MM.1S (cell line): ENCODE data around the gene RTN3.

Source experiments
- DNase-seq: peaks from one replicate; pipeline ENCODE4 v3.0.0-alpha.2; 2015
- H2AFZ ChIP-seq: fragments of 300-600 bp; sonication (generic); 2 replicates; pipeline ENCODE4 v1.6.0; 2016; ENCODE audit warnings: antibody characterized with exemption, low read length
- H3F3A ChIP-seq: fragments of 300-600 bp; sonication (generic); 2 replicates; pipeline ENCODE4 v1.6.1; 2016; ENCODE audit warnings: mild to moderate bottlenecking, antibody characterized with exemption, low read length, moderate library complexity, mixed read lengths; ENCODE audit not compliant: insufficient read depth
- H3K27ac ChIP-seq: fragments of 300-600 bp; sonication (generic); 2 replicates; pipeline ENCODE4 v1.5.1; 2016; ENCODE audit warnings: mild to moderate bottlenecking, low read length
- H3K27me3 ChIP-seq: fragments of 300-600 bp; sonication (generic); replicated peaks from 2 replicates; pipeline ENCODE4 v1.6.0; 2016; ENCODE audit warnings: low read length; ENCODE audit not compliant: insufficient read depth
- H3K36me3 ChIP-seq: fragments of 300-600 bp; sonication (generic); replicated peaks from 2 replicates; pipeline ENCODE4 v1.6.1; 2016; ENCODE audit warnings: mild to moderate bottlenecking, low read length, mixed read lengths; ENCODE audit not compliant: insufficient read depth
- H3K4me1 ChIP-seq: fragments of 300-600 bp; sonication (generic); 2 replicates; pipeline ENCODE4 v1.6.1; 2016; ENCODE audit warnings: low read length, mixed read lengths
- H3K4me2 ChIP-seq: fragments of 300-600 bp; sonication (generic); 2 replicates; pipeline ENCODE4 v1.6.0; 2016; ENCODE audit warnings: low read depth, low read length
- H3K4me3 ChIP-seq: fragments of 300-600 bp; sonication (generic); 2 replicates; pipeline ENCODE4 v1.5.1; 2016; ENCODE audit warnings: low read length, mixed read lengths
- H3K79me2 ChIP-seq: fragments of 300-600 bp; sonication (generic); 2 replicates; pipeline ENCODE4 v1.6.1; 2016; ENCODE audit warnings: mixed run types, low read length, mixed read lengths
- H3K9ac ChIP-seq: fragments of 300-600 bp; sonication (generic); 2 replicates; pipeline ENCODE4 v1.6.1; 2016; ENCODE audit warnings: low read length, mixed read lengths
- H3K9me2 ChIP-seq: fragments of 300-600 bp; sonication (generic); replicated peaks from 2 replicates; pipeline ENCODE4 v1.6.1; 2016; ENCODE audit warnings: mild to moderate bottlenecking, low read length, mixed read lengths; ENCODE audit not compliant: insufficient read depth
- H3K9me3 ChIP-seq: fragments of 300-600 bp; sonication (generic); replicated peaks from 2 replicates; pipeline ENCODE4 v1.6.1; 2016; ENCODE audit warnings: mild to moderate bottlenecking, low read length, mixed read lengths; ENCODE audit not compliant: insufficient read depth
- H4K20me1 ChIP-seq: fragments of 300-600 bp; sonication (generic); 2 replicates; pipeline ENCODE4 v1.6.1; 2016; ENCODE audit warnings: mild to moderate bottlenecking, low read length, moderate library complexity, mixed read lengths; ENCODE audit not compliant: insufficient read depth
- CTCF ChIP-seq: fragments of 300-600 bp; sonication (generic); IDR thresholded peaks from 2 replicates; pipeline ENCODE4 v1.5.1; 2016; ENCODE audit warnings: antibody characterized with exemption, low read length, mixed read lengths
- EZH2 ChIP-seq: fragments of 300-600 bp; sonication (generic); optimal IDR thresholded peaks from 2 replicates; pipeline ENCODE3; 2017; ENCODE audit warnings: low read depth, mild to moderate bottlenecking, antibody characterized with exemption, low read length, mixed read lengths
- EZH2phosphoT487 ChIP-seq: fragments of 300-600 bp; sonication (generic); IDR thresholded peaks from 2 replicates; pipeline ENCODE4 v1.6.1; 2018; ENCODE audit warnings: antibody characterized with exemption, low read length

RTN3 gene

GRCh38 chr11:63719001-63719400, 37.7 kb downstream of the RTN3 start:
- TF ChIP-seq EZH2phosphoT487 (no peak), EZH2 (no peak)
- DNase-seq: no peak
- Histone ChIP-seq H3F3A (no peaks in the 10 kb centered on the region), H3K9me2 (no peaks in the 10 kb centered on the region), H4K20me1 (no peaks in the 10 kb centered on the region; the same call in 1 of the 2 replicates), H3K9ac (no peak overlapping the region), H3K4me3 (no peak overlapping the region), H3K4me1 (no peaks in the 10 kb centered on the region), H3K36me3 (no peaks in the 10 kb centered on the region), H2AFZ (no peak overlapping the region), H3K4me2 (no peak overlapping the region), H3K9me3 (no peaks in the 10 kb centered on the region), H3K79me2 (peaks cover 56% of the 10 kb centered on the region), H3K27me3 (no peaks in the 10 kb centered on the region), H3K27ac (no peak overlapping the region)

GRCh38 chr11:63719987-63720386, 38.7 kb downstream of the RTN3 start:
- Histone ChIP-seq H3K9ac (no peak overlapping the region), H4K20me1 (no peaks in the 10 kb centered on the region), H3K4me1 (no peaks in the 10 kb centered on the region), H3K4me2 (no peak overlapping the region), H3K9me3 (no peaks in the 10 kb centered on the region), H2AFZ (no peak overlapping the region), H3K27me3 (no peaks in the 10 kb centered on the region), H3K36me3 (no peaks in the 10 kb centered on the region), H3F3A (no peaks in the 10 kb centered on the region), H3K79me2 (peaks cover 54% of the 10 kb centered on the region), H3K27ac (no peak overlapping the region), H3K4me3 (no peak overlapping the region), H3K9me2 (no peaks in the 10 kb centered on the region)
- no peak for DNase-seq
- TF ChIP-seq EZH2phosphoT487 (no peak), EZH2 (no peak), CTCF (no peak)

GRCh38 chr11:63720611-63721010, 39.3 kb downstream of the RTN3 start:
- no peaks in the 10 kb centered on the region for H3K36me3 ChIP-seq
- H3K4me3 ChIP-seq: no peak overlapping the region
- H4K20me1 ChIP-seq: no peaks in the 10 kb centered on the region
- peaks cover 53% of the 10 kb centered on the region for H3K79me2 ChIP-seq
- TF ChIP-seq EZH2phosphoT487 (no peak), EZH2 (no peak), CTCF (no peak)
- no peak overlapping the region for H3K4me2 ChIP-seq
- H3K27me3 ChIP-seq: no peaks in the 10 kb centered on the region
- no peak overlapping the region for H3K9ac ChIP-seq
- H3K27ac ChIP-seq: no peak overlapping the region
- no peak for DNase-seq
- H2AFZ ChIP-seq: no peak overlapping the region
- H3K9me2 ChIP-seq: no peaks in the 10 kb centered on the region
- no peaks in the 10 kb centered on the region for H3K4me1 ChIP-seq
- H3F3A ChIP-seq: no peaks in the 10 kb centered on the region
- H3K9me3 ChIP-seq: no peaks in the 10 kb centered on the region

- Histone ChIP-seq H3K9me3 (no peaks in the 10 kb centered on the region), H3K4me2 (no peak overlapping the region), H3K79me2 (peaks cover 28% of the 10 kb centered on the region), H3K4me1 (no peaks in the 10 kb centered on the region), H3F3A (peaks cover 3% of the 10 kb centered on the region; the same call in 1 of the 2 replicates), H4K20me1 (no peaks in the 10 kb centered on the region), H2AFZ (no peak overlapping the region), H3K9me2 (no peaks in the 10 kb centered on the region), H3K4me3 (no peak overlapping the region), H3K27me3 (no peaks in the 10 kb centered on the region), H3K36me3 (no peaks in the 10 kb centered on the region), H3K9ac (no peak overlapping the region), H3K27ac (no peak overlapping the region)
- TF ChIP-seq EZH2 (no peak), CTCF (no peak), EZH2phosphoT487 (no peak)
- DNase-seq: no peak
Observed at GRCh38 chr11:63729326-63729725, 48.0 kb downstream of the RTN3 start.
